ENCODE results near the gene HMX1.

DNA sequence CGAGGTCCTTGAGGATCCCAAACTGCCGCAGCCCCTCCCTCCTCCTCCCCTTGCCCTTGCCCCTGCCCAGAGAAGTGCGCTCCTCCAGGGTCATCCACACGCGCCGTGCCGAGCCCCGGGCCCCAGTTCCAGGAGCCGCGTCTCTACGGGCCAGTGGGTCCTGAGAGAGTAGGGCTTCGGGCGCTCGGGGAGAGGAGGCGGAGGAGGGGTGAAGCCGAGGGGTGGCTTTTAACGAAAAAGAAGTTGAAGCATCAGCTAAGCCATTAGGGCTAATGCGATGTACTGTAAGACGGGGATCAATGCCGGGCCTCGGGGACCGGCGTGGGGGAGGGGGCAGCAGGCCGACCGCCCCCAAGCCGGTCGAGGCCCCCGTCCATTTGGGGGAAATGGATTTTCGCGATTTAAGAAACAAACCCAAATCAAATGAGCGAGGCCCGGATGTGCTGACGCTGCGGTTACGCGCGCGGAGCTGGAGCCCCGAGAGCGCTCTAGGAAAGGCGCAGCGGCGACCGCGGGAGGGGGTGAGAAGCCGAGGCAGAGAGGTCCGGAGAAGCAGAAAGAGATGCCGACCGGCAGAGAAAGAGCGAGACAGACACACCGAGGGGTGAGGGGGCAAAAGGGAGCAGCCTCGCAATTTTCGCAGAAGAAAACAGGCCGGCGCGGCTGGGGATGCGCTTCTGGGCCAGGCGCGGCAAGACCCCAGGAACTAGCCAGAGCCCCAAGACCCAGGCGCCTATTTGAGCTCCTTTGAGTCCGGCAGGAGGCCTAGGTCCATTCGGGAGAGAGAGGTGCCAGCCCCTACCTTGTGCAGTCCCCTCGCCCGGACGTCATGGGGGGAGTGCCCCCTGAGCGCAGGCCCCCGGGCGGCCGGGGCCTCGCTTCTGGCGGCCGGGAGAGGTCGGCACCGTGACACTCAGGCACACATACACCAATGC is 13.6 kb downstream of the HMX1 start:
- no peak for TF ChIP-seq GATA2 (IDR thresholded peaks at IDR 0.05; ENCODE audit: low read depth, low read length)
- TF ChIP-seq GATA3 (IDR thresholded peaks at IDR 0.05; ENCODE audit: low read depth, low read length), result no peak

All from SH-SY5Y (cell line).